GM21786 (cell line): ENCODE data around the gene PHOSPHO2.
"Not testable (repeated sequence)": the region's sequence is repeated elsewhere in the genome, so short reads cannot be mapped to it uniquely, and the experiment has no call there.

Experiments used
- ATAC-seq: cut with Tn5 transposase; IDR thresholded peaks from one replicate; pipeline ENCODE4 v1.9.1; 2021; ENCODE audit not compliant: unreplicated experiment

The PHOSPHO2 gene

DNA sequence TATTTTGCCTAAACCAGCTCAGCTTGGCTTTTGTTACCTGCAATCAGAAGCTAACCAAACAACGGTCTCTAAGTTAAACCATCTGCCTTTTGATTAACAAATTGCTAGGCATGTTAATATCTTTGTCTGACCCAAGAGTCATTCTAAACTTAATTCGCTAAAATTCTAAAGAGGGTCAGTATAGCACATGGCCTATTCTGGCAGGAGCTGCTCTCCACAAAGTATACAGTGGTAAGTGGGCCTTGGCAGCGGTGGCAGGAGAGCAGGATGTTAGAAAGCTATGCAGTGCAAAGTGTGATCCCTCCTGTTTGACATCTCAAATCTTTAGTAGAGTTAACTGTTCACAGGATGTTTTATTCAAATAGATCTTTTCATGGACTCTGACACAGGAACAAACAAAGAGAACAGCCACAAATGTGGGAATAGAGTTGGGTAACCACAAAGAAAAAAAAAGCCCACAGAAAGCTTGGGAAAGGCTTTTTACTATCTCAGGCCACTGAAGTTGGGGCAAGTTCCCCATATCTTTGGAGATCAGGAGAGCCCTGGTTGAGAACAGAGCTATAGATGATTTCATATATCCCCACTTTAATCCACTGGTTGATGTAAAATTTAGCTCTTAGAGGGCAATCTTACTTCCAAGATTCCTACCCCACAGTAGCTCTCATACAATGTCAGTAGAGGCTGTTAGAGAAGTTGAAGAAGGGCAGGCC, 10.7 kb upstream of the PHOSPHO2 start:
- no peak for ATAC-seq

- no peak for ATAC-seq
Observed at GRCh38 chr2:169684135-169684565, 10.1 kb upstream of the PHOSPHO2 start.

- ATAC-seq: not testable (repeated sequence)
Observed at GRCh38 chr2:169684712-169685111, 9.6 kb upstream of the PHOSPHO2 start.

DNA sequence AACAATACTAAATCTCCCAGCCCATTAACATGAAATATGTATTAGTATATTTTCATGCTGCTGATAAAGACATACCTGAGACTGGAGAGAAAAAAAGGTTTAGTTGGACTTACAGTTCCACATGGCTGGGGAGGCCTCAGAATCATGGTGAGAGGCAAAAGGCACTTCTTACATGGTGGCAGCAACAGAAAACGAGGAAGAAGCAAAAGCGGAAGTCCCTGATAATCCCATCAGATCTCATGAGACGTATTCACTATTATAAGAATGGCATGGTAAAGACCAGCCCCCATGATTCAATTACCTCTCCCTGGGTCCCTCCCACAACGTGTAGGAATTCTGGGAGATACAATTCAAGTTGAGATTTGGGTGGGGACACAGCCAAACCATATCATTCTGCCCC, 7.4 kb upstream of the PHOSPHO2 start:
- ATAC-seq: not testable (repeated sequence)

DNA sequence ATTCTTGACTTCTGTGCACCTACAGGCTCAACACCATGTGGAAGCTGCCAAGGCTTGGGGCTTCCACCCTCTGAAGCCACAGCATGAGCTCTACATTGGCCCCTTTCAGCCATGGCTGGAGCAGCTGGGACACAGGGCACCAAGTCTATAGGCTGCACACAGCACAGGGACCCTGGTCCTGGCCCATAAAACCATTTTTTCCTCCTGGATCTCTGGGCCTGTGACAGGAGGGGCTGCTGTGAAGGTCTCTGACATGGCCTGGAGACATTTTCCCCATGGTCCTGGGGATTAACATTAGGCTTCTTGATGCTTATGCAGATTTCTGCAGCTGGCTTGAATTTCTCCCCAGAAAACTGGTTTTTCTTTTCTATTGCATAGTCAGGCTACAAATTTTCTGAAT, 6.3 kb upstream of the PHOSPHO2 start:
- ATAC-seq: not testable (repeated sequence)

GRCh38 chr2:169690958-169691357, 3.3 kb upstream of the PHOSPHO2 start:
- no peak for ATAC-seq

- no peak for ATAC-seq
Observed at GRCh38 chr2:169692718-169693117, 1.6 kb upstream of the PHOSPHO2 start.

DNA sequence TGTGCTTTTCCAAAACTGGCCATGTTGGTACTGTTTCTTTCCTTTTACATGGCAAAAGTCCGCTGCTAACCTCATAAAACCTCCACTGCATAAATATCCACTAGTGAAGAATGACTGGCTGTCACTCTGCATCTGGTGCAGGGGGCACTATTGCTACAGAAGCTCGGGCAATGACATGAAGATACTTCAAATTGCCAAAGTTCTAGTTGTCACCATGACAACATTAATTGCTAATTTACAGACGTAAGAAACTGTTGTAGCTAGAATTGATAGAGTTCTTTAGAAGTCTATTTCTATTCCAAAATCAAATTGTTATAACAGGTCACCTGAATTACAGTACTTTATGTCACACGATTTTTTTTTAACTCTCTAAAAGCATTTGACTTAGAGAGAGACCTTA, 909 bp upstream of the PHOSPHO2 start:
- no peak for ATAC-seq

GRCh38 chr2:169694894-169695260, 608 bp downstream of the PHOSPHO2 start:
- no peak for ATAC-seq

- ATAC-seq: no peak
Observed at GRCh38 chr2:169696381-169696780, 2.1 kb downstream of the PHOSPHO2 start.

DNA sequence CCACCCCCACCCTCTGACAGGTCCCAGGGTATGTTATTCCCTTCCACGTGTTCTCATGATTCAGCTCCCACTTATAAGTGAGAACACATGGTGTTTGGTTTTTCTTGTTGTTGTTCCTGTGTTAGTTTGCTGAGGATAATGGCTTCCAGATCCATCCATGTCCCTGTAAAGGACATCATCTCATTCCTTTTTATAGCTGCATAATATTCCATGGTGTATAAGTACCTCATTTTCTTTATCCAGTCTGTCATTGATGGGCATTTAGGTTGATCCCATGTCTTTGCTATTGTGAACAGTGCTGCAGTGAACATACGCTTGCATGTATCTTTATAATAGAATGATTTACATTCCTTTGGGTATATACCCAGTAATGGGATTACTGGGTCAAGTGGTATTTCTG, 4.9 kb downstream of the PHOSPHO2 start:
- not testable (repeated sequence) for ATAC-seq

DNA sequence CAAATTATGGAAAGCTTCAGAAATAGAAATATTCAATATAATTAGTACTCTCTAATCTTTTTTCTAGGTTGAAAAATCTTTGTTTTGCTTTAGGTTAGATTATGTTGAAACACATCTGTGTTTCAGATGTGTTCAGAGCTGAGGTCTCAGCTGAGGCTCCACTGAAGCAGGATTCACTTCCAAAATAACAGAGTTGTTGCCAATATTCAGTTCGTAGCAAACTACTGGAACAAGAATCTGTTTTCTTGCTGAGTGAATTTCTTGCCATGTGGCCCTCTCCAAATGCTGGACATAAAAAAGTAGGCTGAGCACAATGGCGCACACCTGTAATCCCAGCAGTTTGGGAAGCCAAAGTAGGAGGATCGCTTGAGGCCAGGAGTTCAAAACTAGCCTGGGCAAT, 8.7 kb downstream of the PHOSPHO2 start:
- no peak for ATAC-seq

DNA sequence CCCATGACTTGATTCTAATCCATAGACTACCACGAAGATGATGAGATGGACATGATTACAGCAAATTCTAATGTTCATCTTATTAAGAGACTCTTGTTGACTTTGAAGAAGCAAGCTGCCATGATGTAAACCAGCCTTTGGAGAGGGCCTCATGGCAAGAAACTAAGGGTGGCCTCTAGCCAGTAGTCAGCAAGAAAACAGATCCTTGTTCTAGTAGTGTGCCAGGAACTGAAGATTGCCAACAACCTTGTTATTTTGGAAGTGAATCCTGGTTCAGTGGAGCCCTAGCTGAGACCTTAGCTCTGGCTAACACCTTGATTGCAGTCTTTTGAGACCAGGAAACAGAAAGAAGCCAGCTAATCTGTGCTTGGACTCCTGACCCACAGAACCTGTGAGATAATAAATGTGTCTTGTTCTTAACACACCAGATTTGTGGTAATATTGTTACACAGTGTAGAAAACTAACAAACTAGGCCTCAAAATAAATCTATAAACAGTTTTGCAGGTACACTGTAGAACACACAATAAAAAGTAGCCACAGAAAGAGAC, 10.0 kb downstream of the PHOSPHO2 start:
- ATAC-seq: no peak

GRCh38 chr2:169705927-169706326, 11.7 kb downstream of the PHOSPHO2 start:
- no peak for ATAC-seq

GRCh38 chr2:169707626-169708025, 13.4 kb downstream of the PHOSPHO2 start:
- no peak for ATAC-seq

DNA sequence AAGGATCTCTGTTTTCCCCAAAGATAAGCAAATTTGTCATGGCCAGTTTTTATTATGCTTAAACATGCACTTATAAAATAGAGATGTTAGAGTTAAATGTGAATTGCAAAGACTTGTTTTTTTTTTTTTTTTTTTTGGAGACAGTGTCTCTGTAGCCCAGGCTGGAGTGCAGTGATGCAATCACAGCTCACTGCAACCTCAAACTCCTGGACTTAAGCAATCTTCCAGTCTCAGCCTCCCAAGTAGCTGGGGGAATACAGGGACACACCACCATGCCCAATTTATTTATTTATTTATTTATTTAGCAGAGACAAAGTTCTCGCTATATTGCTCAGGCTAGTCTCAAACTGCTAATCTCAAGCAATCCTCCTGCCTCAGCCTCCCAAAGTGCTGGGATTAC, 15.1 kb downstream of the PHOSPHO2 start:
- ATAC-seq: no peak

DNA sequence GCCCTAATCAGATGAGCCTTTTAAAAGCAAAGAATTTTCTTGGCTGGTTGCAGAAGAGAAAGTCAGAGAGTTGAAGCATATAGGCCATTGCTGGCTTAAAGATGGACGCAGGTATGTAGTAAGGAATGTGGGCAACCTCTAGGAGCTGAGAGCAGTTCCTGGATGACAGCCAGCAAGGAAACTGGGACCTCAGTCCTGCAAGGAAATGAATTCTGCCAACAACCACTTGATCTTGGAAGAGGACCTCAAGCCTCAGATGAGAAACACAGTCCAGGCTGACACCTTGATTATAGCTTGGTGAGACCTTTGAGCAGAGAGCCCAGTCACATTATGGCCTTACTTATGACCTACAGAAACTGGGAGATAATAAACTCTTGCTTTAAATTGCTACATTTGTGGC, 15.7 kb downstream of the PHOSPHO2 start:
- ATAC-seq: no peak

DNA sequence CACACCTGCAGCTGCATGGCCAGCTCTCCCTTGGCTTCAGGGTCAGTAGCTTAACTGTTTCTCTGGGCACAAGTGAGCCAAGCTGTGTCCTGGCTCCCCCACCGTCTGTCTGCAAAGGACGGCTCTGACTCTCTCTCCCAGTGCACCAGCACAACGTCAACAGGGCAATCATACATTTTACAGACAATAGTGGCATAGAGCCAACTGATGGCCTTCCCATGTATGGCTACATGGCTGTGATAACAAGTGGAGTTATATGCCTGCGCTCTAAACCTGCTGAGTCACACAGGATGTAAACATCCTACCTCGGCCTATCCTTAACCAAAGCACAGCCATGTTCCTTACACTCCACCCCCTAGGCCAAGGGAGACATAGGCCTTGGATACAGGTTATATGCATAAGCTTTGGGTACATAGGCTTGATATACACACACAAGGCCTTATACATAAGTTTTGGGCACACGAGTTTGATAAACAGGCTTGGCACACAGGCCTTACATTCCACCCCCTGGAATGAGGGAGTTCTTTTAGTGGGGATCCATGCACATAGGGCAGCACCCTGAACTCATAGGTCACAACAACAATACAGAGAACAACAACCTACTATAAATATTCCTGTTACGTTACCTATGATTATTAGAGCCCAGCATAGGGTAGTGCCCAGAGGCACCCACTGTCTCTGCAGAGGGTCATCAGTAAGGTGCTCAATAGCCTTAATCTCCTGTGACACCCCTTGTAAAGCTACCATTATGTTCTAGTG, 17.7 kb downstream of the PHOSPHO2 start:
- no peak for ATAC-seq

DNA sequence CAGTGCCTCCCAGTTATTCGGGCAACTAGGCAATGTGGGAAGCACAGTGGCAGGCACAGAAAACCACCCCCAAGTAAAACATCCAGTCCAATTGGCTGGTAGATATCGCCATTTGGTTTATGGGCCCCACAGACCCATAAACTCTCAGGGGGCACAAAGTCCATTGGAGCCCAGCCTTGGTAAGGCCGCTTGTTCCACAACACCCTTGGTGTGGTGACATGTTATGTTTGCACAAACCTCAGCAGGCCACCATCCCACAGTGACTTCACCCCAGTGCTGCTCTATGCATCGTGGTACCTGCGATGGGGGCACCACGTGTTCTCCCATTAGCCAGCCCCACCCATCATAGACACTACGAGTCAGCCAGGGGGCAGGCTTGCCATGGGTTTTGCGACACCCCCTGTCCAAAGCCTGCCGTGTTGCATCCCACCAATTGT, 18.5 kb downstream of the PHOSPHO2 start:
- no peak for ATAC-seq

GRCh38 chr2:169713331-169713730, 19.1 kb downstream of the PHOSPHO2 start:
- ATAC-seq: no peak

DNA sequence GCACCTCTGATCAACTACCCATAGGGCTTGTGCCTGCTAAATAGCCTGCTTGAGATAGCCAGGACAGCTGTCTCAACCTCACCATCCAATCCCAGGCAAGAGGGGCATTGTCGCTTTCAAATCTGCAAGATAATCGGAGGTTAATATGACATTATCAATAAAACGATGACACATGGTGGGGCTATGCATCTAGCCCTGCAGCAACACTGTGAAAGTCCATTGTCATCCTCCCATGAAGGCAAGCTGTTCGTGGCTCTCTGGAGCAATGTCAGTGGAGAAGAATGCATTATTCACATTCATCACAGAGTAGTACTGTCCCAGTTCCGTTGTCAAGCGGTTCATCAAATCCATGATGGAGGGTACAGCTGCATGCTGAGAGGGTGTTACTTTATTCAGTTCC, 20.4 kb downstream of the PHOSPHO2 start:
- no peak for ATAC-seq
